Retina (tissue), 1 donor: ENCODE measurements around the gene SPEM1.

ENCODE experiments used
- DNase-seq: peaks from one replicate; pipeline ENCODE4 v3.0.0-alpha.2; 2016

SPEM1 gene

DNA sequence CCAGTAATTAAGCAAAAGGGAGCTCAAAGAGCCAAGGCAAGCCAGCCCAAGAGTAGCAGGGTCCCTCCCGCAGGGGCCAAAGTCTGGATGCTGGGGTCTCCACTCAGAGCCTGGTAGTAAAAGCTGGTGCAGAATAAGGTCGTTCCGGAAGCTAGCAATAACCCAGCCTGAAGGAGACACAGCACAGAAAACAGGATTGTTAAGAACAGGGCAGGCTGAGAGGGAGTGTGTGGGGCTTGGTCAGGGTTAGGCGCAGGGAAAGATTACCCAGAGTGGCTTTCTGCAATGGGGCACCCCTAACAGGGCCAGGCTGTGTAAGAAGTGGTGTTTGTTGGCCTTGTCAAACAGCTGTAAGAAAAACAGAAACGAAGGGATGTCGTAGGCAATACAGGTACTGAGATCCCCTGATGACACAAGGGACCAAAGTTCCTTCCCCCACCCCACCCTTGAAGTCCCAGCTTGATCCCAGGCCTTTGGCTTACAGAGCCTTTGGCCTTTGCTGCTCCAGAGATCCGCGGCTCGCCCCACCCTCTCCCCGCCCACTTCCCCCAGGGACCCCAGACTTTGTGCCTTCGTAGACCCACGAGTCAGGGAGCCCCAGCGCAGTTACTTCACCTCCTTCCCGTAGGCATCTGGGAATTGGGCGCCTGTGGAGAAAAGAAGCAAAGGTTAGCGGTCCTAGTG, 16.9 kb upstream of the SPEM1 start:
- DNase-seq: no peak

DNA sequence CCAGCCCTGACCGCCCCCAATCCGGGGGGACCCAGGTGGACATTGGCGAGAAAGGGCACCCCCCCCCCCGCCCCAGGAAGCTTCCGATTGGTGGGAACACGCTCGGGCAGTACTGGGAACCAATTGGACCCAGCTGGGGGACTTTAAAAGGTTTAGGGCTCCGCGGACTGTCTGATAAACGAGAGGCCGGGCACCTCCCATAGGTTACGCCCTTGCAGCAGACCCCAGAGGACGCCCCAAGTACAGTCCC, 16.5 kb upstream of the SPEM1 start:
- DNase-seq: no peak

- peak; percentile 98 for DNase-seq
These were observed 16.0 kb upstream of the SPEM1 start, which contains the start of gene TMEM256 for GRCh38 chr17:7403977-7404736. Gene TMEM256, minus strand, starts transcription at chr17:7404097. Its CDS starts 13 bp downstream, at chr17:7404084.

- peak; percentile 47 for DNase-seq
These were observed 15.3 kb upstream of the SPEM1 start for GRCh38 chr17:7404737-7405349.

DNA sequence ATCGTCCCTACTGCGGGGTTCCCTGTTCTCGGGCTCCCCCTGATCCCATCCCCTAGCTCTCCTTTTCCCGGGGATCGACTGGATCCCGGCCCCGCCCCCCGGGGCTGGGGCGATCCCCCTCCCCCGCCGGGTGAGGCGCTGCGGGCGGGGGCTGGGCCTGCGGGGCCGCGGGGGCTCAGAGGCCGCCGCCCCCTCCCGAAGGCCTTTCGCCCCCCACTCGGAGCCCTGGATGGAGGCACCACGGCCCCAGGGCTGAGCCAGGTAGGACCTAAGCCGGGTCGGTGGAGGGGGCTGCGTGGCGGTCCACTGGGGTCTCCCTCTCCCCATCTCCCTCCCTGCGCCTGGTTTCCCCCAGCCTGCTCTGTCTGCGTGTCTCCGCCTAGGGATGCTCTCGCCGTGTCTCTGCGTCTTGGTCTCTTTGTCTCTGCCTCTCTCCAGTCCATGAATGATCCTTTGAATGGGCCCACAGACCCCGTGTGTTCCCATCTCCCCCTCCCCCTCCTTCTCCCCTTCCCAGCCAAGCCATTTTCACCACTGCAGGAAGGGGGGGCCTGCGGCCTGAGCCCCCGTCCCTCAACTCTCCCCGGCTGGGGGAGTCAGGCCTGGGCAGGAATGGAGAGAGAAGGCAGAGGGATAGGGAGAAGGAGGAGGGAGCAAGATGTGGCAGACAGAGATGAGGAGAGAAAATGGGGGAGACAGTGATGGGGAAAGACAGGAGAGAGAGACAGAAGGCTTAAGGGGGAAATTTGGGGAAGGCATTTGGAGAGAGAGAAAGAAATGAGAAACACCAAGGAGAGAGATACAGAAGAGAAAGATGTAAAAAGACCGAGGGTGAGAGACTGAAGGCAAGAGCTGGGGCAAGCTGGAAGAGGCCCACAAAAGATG, 14.5 kb upstream of the SPEM1 start:
- peak; percentile 61 for DNase-seq

DNA sequence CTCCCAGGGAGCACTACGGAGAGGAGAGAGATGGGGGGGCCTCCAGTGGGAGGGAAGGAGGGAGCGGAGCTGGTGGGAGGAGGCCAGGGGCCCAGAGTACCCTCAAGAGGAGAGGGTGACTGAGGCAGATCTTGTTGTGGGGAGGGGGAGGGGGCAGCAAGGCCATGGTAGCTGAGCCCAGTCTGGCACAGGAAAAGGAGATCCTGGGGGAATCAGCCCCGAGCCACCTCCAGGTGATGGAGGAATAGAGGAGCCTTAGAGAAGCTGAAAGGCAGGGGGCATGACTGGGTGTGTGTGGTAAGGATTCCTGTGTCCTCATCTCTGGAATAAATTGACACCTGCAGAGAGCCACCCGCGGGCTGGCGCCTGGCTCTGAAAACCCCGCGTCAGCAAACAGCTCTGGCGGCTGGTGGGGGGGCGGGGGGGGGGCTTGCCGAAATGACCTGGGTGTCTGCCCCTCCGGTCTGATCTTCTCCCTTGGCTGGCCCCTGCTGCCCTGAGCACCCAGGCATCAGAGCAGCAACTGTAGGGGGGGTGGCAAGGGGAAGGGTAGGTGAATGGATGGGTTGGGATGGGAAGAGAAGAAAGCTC, 13.8 kb upstream of the SPEM1 start:
- DNase-seq: peak; percentile 49

DNA sequence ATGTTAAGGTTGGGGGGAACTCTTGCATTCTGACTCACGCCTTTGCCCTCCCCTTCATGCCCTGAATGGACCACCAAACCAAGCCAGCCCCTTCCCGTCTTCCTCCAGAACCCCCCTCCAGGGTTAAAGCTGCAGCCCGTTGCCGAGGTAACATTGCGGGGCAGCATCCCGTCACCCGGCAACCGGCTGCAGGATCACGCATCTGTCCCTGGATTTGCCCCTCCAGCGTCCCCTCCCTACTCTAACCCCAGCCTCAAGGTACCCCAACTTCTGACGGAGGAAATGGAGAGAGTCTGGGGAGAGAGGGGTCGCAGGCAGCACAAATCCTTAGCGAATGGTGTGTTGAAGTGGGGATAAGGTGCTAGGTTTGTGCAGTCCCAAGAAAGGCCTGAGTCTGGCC, 13.0 kb upstream of the SPEM1 start:
- peak; percentile 37 for DNase-seq

DNA sequence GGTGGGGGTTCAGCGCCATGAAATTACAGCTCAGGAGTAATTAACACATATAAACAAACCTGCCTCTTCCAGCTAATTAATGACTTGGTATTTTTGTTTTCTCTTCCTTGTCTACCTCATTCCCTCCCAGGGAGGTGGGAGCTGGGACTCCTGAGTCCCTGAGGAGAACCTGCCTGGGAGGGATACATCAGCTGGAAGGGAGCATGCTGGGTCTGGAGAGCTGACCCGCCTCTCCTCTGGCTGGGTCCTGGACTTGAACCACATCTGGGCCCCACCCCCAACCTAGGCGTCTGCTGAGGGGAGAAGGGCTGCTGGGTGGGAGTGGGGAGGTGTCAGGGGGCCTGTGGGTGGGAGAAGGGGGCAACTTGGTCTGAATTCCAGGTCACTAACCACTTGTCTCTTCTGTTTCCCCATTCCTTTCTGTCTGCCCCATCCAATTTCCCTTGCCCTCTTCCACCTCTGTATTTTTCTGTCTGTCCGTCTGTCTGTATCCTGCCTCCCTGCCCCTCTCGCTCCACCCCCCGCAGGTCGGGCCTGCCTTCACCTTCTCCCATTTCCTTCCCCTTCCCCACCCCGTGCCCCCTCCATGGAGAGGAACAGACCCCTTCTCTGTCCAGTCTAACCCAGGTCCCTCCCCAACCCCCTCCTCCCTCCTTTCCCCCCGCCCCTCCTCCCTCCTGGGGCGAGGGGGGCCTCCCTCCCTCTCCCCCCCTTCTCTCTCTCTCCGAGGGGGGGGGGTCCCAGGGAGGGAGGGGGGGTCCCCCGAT, 12.5 kb upstream of the SPEM1 start, which contains the start of gene NLGN2:
Gene NLGN2 (plus strand): TSS at position 361 of the 767 bp plus-strand sequence. CDS start 411 bp downstream, outside the sequence.
- no peak for DNase-seq

- DNase-seq: no peak
These were observed 11.8 kb upstream of the SPEM1 start for GRCh38 chr17:7408252-7408727.

DNA sequence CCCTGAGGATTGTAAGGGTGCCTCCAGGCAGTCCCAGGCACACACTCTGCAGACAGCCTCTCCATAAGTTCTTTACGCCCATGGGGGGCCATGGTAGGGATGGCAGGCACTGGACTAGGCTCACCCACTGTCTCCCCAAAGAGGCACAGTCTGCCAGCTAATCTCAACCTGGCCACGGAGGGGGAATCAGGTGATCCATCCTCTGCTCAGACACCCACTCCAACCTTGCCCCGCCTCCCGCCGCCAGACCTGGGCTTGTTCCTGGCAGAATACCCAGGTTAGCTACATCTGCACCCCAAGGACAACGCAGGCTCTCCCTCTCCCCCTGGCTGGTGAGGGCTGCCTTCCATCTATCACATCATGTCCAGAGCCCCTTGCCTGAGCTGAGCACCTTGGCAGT, 11.3 kb upstream of the SPEM1 start:
- DNase-seq: no peak

GRCh38 chr17:7409716-7410115, 10.4 kb upstream of the SPEM1 start:
- DNase-seq: no peak

DNA sequence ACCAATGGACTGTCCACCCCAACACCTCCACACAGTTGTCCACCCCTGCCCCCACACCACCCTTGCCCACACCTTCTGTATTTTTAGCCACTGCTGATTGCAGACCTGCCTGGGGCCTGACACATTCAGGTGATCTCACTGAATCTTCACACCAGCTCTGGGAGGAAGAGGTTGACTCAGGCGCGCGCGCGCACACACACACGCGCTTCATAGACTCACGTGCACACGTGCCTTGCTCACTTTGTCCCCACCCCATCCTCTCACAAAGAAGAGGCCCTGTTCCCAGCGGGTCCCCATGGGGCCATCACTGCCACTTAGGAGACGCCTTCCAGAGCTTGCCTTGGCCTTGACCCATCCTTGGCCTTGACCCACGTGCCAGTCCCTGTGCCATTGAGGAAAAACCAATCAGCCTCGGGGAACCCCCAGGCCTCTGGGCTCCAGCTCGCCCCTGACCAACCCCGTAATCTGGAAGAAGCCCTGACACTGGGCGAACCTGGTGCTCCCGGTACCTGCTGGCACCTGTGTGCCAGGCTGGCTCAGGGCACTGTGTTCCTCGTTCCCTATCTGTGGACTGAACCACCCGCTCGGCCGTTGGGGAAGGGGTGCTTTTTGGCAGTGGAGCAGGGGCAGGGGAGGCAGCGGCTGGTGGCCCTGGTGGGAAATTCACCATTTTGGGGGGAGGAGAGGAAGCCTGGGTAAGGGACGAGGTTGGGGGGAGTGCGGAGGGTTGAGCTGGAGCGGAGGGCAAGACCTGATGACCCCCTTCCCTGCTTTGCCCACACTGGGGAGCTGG, 9.3 kb upstream of the SPEM1 start:
- DNase-seq: no peak

- DNase-seq: no peak
These were observed 8.7 kb upstream of the SPEM1 start for GRCh38 chr17:7411427-7411750.

DNA sequence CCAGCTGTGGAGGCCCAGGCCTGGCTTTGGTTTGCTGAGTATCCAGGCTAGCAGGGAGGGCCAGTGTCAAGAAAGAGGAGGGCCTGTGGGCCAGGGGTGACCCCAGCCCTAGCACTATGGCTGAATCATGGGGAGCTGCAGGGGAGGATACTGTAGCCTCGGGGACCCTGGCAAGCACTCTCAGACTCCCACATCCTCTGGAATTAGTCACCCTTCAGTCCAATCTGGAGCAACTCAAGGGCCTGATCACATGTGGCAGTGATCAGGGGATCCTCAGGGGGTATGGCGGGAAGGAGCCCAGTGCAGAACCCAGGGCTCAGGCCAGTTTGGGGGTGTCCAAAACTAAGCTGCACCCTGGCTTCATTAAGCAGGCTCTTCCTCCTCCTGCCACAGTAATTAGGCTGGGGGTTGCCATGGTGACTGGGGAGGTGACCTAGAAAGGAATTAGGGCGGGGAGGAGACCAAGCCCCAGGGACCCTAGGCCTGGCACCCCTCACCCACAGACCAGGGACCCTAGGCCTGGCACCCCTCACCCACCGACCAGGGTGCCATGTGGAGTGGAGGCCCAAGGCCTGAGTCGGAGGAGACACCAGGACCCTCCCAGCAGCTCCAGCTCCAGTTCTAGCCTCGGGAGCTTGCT, 6.7 kb upstream of the SPEM1 start:
- peak; percentile 58 for DNase-seq

DNA sequence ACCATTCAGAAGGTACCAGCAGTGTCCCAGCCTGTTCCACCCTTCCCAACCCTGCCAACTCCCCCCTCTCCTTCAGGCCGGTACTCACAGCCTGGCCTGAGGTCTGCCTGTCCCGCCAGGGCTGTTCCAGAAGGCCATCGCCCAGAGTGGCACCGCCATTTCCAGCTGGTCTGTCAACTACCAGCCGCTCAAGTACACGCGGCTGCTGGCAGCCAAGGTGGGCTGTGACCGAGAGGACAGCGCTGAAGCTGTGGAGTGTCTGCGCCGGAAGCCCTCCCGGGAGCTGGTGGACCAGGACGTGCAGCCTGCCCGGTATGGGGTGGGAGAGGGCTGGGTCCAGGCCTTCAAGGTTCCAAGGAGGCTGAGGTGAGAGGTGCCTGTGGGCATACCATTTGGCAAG, 5.3 kb upstream of the SPEM1 start:
- no peak for DNase-seq

DNA sequence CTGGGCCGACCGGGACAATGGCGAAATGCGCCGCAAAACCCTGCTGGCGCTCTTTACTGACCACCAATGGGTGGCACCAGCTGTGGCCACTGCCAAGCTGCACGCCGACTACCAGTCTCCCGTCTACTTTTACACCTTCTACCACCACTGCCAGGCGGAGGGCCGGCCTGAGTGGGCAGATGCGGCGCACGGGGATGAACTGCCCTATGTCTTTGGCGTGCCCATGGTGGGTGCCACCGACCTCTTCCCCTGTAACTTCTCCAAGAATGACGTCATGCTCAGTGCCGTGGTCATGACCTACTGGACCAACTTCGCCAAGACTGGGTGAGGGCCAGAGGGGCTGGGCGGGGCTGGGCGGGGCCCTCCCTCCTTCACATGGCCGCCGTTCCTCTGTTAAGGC, 4.3 kb upstream of the SPEM1 start:
- no peak for DNase-seq

DNA sequence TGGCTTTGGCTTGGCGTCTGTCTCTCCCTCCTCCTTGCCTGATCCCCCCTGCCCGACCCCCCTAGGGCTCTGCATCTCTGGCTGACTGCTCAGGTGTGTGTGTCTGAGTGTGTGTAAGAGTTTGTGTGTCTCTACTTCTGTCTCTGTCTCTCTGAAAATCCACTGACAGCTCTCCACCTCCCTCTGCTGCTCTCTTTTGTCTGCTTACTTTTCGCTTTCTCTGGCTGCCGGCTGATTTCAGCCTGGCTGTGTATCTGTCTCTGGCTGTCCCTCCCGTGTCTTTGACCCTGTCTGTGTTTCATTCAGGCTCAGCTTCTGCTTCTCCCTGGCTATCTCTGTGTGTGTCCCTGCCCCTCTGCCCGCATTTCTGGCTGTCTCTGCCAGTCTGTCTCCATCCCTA, 3.8 kb upstream of the SPEM1 start:
- no peak for DNase-seq

DNA sequence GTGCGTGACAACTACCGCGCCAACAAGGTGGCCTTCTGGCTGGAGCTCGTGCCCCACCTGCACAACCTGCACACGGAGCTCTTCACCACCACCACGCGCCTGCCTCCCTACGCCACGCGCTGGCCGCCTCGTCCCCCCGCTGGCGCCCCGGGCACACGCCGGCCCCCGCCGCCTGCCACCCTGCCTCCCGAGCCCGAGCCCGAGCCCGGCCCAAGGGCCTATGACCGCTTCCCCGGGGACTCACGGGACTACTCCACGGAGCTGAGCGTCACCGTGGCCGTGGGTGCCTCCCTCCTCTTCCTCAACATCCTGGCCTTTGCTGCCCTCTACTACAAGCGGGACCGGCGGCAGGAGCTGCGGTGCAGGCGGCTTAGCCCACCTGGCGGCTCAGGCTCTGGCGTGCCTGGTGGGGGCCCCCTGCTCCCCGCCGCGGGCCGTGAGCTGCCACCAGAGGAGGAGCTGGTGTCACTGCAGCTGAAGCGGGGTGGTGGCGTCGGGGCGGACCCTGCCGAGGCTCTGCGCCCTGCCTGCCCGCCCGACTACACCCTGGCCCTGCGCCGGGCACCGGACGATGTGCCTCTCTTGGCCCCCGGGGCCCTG, 3.0 kb upstream of the SPEM1 start:
- DNase-seq: no peak

- no peak for DNase-seq
These were observed 1.5 kb upstream of the SPEM1 start for GRCh38 chr17:7418472-7419152.

DNA sequence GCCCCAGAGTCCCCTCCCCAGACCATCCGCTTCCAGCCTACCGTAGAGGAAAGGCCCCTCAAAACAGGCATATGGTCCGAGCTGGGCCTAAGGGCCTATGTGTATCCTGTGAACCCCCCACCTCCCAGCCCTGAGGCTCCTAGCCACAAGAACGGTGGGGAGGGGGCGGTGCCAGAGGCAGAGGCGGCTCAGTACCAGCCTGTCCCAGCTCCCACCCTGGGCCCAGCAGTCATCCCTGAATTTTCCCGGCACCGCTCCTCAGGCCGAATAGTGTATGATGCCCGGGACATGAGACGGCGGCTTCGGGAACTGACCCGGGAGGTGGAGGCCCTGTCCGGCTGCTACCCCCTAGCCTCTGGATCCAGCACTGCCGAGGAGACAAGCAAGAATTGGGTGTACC, 1.1 kb downstream of the SPEM1 start:
- DNase-seq: no peak
